ENCODE results near the gene CSF1.
"Not testable (repeated sequence)": the region's sequence is repeated elsewhere in the genome, so short reads cannot be mapped to it uniquely, and the experiment has no call there.

DNA sequence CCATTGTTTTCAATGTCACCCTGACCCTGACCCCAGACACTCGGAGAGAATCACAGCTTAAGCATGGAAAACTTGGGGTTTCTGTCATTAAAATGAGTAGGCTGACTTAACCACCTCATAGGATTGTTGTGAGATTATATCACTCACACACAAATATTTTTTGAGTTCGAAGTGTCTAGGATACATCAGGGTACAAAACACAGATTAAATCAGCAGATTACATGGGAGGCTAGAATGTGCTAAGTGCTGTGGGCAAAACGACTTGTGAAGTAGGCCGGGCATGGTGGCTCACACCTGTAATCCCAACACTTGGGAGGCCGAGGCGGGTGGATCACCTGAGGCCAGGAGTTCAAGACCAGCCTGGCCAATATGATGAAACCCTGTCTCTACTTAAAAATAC is 31.3 kb upstream of the CSF1 start:
- TF ChIP-seq POLR2A, CTCF (IDR thresholded peaks at IDR 0.05): not testable (repeated sequence)

Data from thyroid gland (tissue), 4 donors.